SKM-1 treated with dmso at 0.1 percent for 144 hours (cell line): ENCODE data around the gene C6orf15.
A peak's percentile ranks its signal among the peaks of the same experiment; 100 is the strongest.

Experiments
- DNase-seq: peaks from one replicate; lab custom pipeline; 2025; ENCODE audit not compliant: unreplicated experiment; lab: John Stamatoyannopoulos, UW

C6orf15 gene

DNA sequence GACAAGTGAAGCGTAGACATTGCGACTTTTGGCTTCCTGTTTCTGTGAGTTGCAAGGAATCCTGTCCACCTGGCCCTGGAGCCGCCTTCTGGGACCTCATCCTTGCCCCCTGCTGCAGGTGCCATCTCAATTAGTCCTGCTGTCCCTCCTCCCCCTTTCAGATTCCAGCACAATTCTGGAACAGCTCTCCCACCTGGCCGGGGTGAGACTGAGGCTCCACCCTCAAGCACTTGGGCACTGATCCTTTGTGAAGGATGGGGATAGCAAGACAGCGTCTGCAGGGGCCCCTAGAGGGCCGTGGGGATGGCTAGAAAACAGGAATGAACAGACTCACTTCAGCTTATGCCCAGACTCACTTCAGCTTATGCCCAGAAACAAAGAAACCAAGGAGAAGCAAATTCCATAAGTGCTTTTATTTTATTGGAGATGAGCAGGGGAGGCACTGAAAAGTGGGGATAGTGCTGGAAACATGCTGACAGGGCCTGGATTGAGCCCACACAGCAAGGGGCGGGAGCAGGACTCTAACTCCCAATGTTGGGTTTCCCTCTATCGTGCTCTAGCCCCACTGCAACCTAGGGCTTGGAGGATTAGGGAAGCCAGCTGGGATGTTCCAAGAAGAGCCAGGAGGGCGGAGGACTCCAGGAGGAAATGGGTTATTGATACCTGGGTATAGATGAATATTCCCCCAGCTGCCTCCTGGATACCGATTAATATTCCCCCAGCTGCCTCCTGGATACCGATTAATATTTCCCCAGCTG lies 1.4 kb downstream of the C6orf15 start:
- DNase-seq, result no peak

DNA sequence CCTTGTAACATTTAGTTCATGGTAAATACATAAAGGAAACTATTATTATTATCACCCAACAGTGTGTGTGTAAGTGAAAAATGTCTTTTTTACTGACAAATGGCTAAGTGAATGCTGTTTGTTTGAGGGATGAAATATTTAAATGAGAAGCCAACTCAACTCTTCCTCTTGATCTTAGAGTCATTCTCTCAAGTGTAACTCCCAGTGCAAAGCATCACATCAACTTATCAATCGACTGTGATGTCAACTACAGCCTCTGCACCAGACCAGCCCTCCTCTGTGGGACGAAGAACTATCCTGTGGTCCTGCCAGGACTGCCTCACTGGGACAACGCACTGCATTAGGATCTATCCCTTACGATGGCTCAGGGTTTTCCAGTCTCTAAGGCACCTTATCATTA lies 5.3 kb downstream of the C6orf15 start:
- no peak for DNase-seq

DNA sequence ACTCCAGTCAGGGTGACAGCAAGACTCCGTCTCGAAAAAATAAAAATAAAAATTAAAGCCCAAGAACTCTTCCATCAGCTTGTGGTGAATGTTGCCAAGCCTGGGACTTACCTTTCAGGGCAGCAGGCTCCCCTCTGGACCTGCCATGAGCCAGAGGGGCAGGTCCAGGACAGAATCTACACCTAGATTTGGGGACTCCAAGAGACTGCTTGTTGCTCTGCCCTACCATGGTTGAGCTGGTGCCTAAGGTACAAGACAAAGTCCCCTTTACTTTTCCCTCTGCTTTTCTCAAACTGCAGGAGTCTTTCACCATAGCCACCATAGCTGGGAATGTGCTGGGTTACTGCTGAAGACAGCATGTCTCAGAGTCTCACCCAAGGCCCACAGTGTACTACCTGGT lies 9.2 kb downstream of the C6orf15 start:
- no peak for DNase-seq

DNA sequence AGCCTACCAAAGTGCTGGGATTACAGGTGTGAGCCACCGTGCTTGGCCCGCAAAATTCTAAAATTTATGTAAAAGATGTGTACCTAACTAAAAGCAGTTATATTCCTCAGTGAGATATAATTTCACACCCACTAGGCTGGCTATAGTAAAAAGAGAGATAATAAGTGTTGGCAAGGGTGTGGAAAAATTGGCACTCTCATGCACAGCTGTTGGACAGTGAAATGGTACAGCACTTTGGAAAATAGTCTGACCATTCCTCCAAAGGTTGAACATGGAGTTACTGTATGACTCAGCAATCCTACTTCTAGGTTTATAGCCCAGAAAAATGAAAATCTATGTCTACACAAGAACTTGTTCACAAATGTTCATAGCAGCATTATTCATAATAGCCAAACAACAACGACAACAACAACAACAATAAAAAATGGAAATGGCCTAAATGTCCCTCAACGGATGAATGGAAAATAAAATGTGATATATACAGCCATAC lies 13.9 kb downstream of the C6orf15 start:
- DNase-seq, result no peak

DNA sequence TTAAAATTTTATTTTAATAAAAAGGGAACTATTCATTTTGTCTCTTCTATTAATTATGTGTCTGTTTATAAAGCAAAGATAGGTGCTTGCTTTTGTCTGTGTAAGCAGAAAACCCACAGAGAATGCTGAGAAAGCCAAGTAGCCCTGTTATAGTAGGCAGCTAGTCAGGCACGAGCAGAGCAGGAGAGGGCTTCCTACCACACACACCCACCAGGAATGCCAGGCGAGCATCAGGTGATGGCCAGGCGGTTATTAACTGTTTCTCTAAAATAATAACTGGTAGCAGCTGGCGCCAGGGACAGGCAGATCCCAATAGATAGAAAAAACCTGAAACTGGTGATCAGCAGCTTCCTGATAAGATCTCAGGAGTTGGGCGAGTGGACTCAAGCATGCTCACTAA lies 15.7 kb downstream of the C6orf15 start:
- no peak for DNase-seq

DNA sequence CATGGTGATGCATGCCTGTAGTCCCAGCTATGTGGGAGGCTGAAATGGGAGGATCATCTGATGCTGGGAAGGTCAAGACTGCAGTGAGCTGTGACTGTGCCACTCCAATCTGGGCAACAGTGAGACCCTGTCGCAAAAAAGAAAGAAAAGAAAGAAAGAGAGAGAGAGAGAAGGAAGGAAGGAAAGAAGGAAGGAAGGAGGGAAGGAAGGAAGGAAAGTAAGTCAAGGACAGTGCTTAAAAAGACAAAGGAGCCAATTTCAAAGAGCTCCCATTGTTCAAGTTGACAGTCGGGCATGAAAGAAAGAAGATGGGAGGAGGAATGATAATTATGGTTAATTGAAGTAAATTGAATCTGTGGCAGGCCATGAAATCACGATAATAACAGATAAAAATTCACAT lies 16.2 kb downstream of the C6orf15 start:
- no peak for DNase-seq

DNA sequence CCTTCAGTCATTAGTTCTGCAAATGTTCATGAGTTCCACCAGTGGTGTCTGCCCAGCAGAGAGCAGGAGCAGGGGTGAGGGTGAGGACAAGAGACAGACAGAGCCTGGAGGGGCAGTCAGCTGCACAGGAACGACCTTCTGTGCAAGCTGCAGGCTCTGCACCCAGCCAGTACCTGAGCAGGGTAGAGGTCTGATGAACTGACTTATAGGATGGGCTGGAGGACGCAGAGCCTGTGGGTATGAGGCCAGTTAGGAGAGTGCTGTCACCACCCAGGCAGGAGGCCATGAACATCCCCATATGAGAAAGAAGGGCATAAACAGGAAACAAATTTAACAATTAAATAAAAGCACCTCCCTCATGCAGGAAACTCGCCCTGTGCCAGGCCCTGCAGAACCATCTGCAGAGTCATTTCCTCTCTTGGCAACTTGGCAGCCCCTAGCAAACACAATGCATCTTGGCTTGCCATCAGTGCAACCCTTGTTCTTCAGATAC lies 17.9 kb downstream of the C6orf15 start:
- DNase-seq, result no peak

DNA sequence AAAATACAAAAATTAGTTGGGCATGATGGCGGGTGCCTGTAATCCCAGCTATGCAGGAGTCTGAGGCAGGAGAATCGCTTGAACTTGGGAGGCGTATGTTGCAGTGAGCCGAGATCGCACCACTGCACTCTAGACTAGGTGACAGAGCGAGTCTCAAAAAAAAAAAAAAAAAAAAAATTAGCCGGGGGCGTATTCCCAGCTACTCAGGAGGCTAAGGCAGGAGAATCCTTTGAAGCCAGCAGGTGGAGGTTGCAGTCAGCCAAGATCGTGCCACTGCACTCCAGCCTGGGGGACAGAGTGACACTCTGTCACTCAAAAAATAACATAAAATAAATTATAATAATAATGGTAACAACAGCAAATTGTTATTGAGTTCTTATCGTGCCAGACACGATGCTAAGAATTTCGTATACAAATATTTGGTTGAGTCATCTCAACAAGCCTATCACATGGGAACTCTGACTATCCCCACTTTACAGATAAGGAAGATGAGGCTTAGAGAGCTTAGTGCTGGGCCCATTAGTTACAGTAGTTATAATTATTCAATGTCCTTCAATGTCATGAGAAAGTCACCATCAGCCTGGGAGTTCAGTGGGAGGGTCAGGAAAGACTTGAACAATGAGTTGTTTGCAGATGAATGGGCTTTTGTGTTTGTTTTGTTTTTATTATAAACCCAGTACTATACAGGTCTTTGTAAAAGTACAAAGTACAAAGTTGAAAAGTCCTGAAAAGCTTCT lies 19.4 kb downstream of the C6orf15 start:
- no peak for DNase-seq

DNA sequence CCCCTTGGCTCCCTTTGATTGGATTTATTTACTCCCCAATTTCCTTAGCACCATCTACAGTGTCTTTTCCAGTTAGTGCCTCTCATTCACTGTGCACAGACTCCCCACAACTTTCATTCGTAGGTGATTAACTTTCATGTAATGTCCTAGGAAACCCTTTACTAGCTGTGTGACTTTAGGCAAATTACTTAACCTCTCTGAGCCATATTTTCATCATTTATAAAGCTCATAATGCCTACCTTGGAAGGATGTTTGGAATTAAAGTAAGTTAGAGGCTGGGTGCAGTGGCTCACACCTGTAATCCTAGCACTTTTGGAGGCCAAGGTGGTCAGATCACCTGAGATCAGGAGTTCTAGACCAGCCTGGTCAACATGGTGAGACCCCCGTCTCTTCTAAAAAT lies 20.1 kb downstream of the C6orf15 start:
- DNase-seq, result no peak

DNA sequence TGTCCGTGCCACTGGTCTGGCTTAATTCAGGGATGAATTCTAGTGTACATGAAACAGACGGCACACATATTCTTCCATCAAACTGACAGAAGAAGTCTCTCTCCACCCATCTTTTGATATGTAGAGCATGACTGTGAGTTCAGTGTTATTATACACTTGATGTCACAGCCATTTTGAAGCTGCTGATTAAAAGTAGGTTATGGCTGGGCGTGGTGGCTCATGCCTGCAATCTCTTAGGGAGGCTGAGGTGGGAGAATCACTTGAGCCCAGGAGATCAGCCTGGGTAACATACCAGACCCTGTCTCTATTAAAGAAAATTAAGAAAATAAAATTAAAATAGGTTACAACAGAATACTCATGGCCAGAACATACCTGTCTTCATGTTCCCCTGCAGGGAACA lies 20.7 kb downstream of the C6orf15 start:
- no peak for DNase-seq

DNA sequence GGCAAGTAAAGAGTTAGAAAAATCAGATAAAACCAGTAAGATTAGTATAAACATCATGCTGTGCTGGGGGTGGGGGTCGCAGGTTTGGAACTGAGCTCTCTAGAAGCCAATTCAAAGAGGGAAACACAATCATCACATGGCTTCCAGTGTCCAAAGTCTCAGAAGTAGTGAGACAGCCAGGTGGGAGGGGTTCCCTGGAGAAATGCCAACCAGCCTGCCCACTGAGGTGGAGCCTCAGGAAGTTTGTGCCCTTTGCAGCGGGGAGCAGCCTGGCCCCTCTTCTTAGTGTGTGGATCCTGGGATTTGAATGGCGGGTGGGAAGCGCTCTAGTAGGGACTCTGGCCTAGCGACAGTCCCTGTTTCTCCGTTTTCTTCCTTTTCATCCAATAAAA lies 21.4 kb downstream of the C6orf15 start:
- DNase-seq, result no peak

DNA sequence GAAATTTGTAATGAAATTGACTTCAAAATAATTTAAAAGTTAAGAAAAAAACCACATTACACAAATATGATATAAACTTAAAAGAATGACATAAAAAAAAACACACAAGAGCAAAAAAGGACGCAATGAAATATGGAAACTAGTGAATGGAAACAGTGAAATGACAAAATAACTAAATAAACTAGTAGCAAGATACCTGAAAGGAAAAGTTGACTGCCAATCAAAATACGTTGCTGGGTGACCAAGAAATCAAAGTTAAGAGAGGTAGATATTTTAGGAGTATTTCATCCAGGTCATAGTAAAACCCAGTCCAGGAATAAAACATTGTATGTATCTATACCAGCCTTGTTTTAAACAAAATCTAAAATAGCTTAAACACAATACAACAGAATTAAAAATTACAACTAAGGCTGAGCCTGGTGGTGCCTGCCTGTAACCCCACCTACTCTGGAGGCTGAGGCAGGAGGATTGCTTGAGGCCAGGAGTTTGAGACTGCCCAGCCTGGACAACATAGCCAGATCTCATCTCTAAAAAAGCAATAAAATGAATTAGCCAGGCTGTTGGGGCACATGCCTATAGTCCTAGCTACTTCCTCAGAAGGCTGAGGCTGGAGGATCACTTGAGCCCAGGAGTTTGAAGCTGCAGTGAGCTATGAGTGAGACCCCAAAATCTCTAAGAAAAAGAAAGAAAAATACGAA lies 22.0 kb downstream of the C6orf15 start:
- no peak for DNase-seq

DNA sequence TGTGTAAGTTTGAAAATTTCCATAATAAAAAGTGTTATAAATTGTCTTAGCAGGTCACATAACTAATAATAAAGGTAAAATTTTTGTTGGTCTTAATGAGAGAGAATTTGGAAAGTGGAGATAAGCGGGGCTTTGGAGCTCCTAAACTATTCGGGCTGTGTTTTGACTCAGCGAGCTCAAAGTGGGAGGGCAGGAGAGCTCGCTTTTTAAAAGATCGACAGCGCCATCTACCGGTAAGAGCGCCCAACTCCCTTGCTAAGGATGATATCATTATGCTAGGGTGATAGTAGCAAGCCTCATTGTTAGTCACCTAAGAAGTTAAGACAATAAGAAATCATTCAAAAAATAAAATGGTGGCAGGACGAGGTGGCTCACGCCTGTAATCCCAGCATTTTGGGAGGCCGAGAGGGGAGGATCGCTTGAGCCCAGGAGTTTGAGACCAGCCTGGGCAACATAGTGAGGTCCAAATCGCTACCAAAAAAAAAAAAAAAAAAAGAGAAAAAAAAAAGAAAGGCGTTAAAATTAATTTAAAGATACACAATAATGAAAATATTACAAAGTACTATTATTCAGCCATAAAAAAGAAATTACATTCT lies 24.8 kb downstream of the C6orf15 start:
- peak; percentile 76 for DNase-seq

DNA sequence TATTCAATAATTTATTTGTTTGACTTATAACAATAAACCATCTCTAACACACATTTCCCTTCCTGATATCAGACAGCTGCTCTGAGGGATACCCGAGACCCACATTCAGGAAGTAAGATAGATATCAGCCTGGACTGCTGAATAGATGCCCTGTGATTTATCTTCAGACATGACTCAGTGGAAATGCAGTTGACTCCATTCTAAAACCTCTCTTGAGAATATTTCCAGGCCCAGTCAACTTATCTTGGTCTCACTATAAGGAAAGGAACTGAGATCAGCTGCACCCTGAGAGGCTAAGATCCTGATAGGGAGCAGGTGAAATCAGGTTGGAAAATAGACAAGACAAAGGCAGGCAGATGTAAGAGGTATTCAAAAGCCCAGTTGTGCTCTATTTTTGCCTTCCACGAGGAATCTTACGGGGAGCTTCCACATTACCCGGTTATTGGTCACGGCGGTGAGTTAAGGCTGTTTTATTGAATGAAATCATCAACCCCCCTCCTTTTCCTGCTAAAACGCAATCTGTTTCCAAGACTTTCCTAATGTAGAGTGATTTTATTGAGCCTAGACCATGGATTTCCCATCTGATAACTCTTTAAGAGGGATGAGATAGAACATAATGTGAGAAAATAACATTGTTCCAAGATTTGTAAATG lies 25.5 kb downstream of the C6orf15 start:
- no peak for DNase-seq

DNA sequence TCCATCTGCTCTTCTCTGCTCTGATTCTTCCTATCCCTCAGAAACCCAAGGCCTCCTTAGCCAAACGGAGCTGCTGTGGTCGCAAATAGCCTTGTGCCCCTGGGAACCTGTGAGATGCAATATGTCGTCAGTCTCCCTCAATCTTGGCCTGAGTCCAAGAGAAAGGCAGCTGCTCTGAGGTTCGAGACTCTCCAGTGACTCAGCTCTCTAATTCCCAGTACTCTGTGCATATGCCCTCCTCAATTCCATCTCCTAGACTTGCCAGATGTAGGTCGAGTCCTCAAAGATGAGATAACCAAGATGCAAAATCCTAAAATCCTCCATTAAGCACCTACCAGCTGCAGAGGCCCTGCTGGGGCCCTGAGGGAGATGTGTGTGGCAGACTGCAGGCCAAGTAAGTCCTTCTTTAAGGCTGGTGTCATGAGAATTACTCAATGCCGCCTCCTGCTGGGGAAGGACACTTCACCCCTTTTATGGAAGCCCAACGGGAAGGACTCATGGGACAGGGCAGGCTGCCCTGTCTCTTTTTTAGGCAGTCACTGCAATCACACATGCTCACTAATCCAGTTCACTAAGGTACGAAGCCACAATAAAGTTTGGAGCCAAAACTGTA lies 28.5 kb downstream of the C6orf15 start:
- DNase-seq, result peak; percentile 47

DNA sequence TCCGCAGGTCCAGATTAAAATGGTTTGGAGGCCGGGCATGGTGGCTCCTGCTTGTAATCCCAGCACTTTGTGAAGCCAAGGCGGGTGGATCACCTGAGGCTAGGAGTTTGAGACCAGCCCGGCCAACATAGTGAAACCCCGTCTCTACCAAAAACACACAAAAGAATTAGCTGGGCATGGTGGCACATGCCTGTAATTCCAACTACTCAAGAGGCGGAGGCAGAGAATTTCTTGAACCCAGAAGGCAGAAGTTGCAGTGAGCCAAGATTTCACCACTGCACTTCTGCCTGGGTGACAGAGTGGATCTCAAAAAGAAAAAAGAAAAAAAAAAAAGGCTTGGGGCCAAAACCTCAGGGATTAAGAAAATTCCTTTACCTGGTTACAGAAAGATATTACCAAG lies 30.5 kb downstream of the C6orf15 start:
- DNase-seq, result no peak

DNA sequence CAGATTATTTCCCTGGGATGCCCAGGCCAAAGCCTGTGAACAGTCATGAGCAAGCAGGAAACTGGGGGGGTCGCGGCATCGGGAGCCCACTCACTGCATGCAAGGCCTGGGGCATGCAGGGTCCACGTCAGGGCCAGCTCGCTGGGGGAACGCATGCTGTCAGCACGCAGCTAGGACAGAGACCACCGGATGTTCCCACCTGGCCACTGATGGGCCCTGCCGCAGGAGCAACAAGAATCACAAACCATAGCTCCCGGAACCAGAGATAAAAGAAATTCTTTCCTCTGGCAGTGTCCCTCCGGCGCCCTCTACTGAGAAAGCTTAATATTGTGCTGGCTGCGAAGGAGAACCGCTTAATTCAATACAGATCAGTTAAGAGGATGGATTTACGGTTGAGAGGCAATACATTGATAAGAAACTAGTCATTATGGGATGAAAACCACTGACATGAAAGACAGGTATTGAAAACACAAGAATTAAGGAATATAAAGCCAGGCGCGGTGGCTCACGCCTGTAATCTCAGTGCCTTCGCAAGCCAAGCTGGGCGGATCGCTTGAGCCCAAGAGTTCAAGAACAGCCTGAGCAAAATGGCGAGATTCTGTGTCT lies 32.6 kb downstream of the C6orf15 start:
- DNase-seq, result peak; percentile 30

DNA sequence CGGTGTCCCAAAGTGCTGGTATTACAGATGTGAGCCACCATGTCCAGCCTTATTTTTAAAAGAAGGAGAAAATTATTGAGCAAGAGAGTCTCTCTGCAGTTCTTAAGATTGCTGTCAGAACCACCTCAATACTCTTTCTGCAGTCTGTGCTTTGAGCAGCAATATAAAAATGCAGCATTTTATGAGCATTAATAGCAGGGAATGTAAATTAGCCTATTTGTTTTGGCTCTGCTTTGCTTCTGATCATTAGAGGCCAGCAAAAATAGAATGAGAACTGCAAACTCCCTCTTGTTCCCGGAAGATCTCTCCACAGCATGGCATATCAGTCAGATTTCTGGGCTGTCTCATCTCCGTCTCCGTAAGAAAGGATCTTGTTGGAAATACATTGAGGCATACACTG lies 35.8 kb downstream of the C6orf15 start:
- DNase-seq, result no peak

DNA sequence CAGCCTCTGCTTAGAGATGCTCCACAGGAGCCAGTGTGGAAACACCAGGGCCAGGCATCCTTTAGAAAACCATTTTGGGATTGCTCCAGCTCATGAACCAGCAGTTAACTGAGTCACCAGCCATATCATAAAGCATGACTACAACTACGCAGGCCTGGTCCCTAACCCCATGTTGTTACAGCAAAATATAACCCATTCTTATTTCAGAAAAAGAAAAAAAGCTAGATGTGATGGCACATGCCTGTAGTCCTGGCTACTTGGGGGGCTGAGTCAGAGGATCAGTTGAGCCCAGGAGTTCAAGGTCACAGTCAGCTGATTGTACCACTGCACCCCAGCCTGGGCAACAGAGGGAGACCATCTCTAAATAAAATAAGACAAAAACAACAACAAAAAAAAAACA lies 36.8 kb downstream of the C6orf15 start:
- no peak for DNase-seq

DNA sequence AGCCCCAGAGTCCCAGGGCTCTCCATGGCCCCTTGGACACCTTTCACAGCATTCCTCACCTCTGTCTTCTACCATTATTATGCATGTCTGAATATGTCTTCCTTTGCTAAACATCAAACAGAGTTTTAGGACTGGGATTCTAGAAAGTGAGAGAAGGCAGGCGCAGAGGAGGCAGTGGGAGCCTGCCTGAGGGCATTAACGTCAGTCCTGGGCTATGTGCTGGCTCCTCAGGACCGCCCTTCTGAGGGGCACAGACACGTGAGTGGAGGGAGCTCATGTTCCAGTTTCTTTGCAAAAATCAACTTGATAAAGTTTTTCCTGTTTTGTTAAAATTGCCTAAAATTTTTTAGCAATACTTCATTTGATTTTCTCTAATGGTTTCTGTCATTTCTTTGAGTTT lies 38.0 kb downstream of the C6orf15 start:
- no peak for DNase-seq
